Activated CD4-positive, alpha-beta T cell treated with anti-CD3 and anti-CD28 coated beads, Interleukin-2, amount 50 U/mL, for 24 hours (primary cell): ENCODE measurements around the gene EEF1A2.

Experiments
- DNase-seq, 2 donors: peaks; one replicate each; pipeline ENCODE4 v3.0.0-alpha.2; 2020; ENCODE audit warnings: low read depth in 1 of 2, low spot score in 1 of 2

The EEF1A2 gene

DNA sequence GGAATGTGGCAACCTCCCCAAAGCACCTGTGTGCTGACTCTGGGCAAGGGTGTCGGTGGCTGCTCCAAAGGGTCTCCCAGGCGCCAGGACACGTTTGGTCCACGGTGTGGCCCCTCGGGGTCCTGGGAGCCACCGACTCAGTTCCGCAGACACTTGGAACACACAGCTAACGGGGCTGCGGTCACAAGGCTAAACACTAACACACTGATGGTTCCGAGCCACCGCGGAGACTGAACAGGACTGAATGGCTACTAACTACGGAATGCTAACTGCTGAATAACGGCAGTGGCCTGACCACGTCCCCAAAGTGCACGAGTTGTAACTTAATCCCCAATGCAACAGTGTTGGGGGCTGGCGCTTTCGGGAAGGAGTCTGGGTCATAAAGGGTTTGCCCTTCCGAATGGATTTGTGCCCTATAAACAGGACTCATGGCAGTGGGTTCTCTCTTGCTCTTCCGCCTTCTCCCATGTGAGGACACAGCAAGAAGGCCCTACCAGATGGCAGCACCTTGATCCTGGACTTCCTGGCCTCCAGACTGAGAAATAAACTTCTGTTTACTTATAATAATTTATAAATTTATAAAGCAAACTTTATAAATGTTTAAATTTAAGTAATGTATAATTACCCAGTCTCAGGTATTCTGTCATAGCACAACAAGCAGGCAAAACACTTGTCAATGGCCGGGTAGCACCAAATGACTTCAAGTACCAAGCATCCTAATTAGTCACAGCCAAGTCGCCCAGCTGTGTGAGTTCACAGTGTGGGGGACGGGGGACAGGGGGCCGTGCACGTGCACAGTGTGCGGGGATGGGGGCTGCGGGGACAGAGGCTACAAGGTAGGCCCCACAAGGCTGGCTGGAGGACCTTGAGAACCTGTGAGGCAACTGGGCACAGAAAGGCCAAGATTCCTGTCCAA lies 2.3 kb upstream of the EEF1A2 start:
- no peak for DNase-seq

DNA sequence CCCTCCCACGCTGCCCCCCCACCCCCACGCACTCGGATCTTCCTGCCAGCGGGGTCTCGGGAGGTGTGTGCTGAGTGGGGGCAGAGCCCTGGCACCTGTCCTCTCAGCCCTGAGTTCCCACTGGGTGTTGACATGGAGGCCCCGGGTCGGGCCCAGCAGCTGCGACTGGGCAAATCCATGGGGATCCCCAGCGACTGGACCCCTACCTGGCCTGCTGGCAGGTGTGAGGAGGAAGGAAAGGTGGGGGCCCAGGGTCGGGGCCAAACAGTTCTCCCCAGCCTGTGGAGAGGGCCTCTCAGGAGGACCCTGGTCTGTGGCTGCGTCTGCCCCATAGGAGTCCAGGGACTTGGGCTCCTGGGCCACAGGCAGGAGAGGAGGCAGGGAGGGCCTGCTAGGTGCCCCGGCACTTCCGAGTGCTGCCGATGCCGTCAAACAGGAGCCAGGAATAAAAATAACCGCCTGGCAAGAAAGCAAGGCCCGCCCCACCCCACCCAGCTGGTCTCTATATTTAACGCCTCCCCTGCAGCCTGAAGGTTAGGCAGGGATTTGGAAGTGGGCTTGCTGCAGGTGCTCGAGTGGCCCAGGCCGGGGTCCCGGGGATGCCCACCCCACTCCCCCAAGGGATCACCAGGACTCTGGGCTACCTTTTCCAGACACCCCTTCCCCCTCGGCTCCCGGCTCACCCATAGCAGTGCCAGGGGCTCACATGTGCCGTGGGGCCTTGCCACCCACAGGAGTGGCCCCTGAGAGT lies 1.4 kb upstream of the EEF1A2 start:
- no peak for DNase-seq

DNA sequence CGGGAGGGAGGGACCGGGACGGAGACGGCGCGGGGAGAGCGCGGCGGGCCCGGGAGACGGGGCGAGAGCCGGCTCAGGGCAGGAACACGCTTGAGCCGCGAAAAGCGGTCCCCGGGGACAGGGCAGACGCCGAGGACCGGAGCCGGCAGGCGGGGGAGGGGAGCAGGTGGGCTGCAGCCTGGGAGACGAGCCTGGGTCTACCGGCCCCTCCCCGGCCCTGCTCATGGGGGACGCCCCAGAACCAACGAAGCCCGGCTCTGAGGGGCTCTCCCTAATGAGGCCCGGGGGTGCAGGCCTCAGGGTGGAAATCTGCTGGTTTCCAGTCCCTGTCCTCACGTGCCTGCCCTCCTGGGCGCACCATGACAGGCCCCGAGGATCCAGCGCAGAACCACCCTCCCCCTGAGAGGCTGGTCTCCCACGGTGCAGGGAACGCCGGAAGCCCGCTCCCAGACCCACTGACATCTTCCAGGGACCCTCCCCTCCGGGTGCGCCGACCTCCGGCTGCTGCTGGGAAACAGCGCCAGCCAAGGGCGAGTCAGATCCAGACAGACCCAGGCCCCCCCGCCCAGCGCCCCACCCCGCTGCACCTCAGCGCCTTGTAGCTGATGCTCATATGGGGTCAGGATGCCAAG lies 571 bp upstream of the EEF1A2 start:
- DNase-seq, result no peak

- no peak for DNase-seq
Measured at GRCh38 chr20:63497946-63498935, 642 bp downstream of the EEF1A2 start.

- no peak for DNase-seq
Measured at GRCh38 chr20:63497138-63497945, 1.5 kb downstream of the EEF1A2 start.

DNA sequence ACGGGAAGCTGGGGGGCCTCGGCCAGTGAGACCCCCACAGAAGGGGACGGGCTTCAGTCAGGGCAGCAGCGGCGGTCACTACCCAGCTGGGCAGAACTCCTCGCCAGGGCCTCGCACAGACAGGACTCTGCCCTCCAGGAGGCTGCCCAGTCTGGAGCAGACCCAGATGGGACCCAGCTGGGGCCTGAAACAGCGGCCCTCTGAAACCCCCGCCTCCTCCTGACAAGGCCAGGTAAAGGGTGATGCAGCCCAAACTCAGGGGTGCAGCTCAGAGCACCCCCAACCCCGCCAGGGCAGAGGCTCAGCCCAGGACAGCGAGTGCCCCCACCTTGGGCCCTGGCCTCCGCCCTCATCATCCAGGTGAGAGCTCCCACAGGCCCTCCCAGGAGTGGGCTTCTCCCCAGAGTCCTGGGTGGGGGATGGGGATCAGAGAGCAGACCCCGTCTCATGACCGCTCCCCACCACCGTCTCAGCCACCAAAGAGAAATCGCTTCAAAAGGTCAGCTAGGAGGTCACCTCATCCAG lies 2.2 kb downstream of the EEF1A2 start:
- DNase-seq, result no peak

DNA sequence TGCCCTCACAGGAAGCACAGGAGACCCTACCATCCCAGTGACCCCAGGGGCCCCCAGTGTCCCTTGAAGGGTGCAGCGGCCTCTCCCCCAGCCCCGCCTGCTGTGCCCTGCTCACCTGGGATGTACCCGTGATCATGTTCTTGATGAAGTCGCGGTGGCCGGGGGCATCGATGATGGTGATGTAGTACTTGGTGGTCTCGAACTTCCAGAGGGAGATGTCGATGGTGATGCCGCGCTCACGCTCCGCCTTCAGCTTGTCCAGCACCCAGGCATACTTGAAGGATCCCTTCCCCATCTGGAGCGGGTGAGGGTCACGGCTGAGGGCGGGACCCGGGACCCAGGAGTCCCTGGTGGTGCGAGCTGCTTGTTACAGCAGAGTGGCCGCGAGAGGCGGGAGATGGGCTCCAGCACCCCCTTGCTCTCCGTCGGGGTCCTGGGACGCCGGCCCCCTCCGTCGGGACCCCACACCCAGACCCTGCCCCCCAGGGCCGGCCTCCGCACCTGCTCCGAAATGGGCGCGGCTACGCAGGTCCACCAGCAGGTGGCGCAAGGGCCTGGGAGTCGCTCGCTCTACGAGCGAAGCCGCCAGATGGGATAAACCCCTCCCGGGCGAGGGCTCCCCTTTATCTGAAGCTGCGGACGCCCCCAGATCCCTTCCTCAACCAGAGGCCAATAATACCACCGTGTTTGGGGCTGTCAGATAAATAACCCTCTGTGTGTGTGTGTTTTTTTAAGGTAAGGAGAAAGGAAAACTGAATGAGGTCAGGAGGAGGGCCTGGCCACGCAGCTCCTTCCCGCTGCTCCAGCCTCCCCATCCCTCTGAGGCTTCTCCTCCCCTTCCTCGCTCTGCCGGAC lies 2.9 kb downstream of the EEF1A2 start:
- DNase-seq, result peak; percentile 59 to 60

- DNase-seq, result no peak
Measured at GRCh38 chr20:63495167-63495720, 3.6 kb downstream of the EEF1A2 start.

DNA sequence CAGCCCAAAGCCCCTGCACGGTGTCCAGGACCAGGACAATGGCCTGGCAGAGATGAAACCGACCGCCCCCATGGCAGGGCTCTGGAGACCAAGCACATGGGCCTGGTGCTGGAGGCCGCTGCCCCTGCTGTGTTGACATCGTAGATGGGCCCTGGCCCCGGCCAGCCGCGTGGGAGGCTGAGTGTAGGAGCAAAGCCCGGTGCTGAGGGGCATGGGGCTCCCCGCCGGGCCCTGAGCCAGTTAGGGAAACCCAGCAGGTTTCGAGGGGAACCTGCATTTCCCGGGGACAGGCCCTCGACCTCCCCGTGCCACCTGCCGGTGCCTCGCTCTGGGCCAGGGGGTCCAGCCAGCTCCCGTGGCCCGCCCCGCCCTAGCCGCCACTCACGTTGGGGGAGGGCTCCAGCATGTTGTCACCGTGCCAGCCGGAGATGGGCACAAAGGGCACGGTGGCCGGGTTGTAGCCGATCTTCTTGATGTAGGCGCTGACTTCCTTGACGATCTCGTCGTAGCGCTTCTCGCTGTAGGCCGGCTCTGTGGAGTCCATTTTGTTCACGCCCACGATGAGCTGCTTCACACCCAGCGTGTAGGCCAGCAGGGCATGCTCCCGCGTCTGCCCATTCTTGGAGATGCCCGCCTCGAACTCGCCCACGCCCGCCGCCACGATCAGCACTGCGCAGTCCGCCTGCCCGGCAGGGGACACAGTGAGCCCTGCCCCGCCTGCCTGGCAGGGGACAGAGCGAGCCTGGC lies 4.3 kb downstream of the EEF1A2 start:
- no peak for DNase-seq

- no peak for DNase-seq
Measured at GRCh38 chr20:63494084-63494419, 4.8 kb downstream of the EEF1A2 start.

- no peak for DNase-seq
Measured at GRCh38 chr20:63493563-63494020, 5.3 kb downstream of the EEF1A2 start.

DNA sequence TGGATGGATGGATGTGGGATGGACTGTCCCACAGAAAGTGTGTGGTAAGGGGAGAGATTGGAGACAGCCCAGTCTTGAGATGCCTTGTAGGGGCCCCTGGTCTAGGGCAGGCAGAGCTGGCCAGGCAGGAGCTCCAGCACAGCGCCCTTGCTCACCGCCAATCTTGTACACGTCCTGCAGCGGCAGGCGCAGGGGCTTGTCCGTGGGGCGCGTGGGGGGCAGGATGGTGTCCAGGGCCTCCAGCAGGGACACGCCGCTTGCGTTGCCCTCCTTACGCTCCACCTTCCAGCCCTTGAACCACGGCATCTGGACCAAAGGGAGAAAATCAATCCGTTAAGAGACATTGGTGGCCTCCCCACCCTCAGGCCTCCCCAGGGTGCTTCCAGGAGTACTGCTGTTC lies 5.9 kb downstream of the EEF1A2 start:
- no peak for DNase-seq

DNA sequence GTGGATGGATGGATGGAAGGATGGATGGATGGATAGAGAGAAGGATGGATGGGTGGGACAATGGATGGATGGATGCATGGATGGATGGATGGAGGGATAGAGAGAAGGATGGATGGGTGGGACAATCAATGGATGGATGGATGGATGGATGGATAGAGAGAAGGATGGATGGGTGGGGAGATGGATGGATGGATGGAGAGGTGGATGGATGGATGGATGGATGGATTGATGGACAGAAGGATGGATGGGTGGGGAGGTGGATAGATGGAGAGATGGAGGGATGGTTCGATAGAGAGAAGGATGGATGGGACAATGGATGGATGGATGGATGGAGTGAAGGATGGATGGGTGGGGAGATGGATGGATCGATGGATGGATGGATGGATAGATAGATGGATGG lies 6.4 kb downstream of the EEF1A2 start:
- no peak for DNase-seq

DNA sequence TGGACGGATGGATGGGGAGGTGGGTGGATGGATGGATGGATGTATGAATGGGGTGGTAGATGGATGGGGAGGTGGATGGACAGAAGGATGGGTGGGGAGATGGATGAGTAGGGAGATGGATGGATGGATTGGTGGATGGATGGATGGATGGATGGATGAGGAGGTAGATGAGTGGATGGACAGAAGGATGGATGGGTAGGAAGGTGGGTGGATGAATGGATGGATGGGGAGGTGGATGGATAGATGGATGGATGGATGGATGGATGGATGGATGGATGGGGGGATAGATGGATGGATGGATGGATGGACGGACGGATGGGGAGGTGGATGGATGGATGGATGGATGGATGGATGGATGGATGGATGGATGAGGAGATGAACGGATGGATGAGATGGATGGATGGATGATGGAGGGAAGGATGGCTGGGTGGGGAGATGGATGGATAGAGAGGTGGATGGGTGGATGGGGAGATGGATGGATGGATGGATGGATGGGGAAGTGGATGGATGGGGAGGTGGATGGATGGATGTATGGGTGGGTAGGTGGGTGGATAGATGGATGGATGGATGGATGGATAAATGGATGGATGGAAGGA lies 7.2 kb downstream of the EEF1A2 start:
- DNase-seq, result no peak

GRCh38 chr20:63491078-63491477 lies 7.8 kb downstream of the EEF1A2 start:
- no peak for DNase-seq

DNA sequence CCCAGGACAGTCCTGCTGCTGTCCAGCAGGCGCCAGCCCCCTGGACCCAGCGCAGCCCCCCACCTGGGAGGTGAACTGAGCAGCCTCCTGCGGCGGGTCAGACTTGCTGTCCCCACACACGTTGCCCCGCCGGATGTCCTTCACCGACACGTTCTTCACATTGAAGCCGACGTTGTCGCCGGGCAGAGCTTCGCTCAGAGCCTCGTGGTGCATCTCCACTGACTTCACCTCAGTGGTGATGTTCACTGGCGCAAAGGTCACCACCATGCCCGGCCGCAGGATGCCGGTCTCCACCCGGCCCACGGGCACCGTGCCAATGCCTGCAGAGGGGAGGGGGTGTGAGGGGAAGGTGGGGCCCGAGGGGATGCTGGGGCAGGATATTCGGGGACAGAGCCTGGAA lies 8.5 kb downstream of the EEF1A2 start:
- no peak for DNase-seq
